Measurements from ENCODE around the gene FBXL3. TPM values are rescaled to one million over a fixed set of nuclear protein-coding genes. Genes with fewer than 3 reads are reported as not detected.

Gene FBXL3
- total RNA-seq, 1 donor from 2014 or later, result 37.2 TPM

- Histone ChIP-seq H3K4me3 (ENCODE audit: insufficient read depth, low read depth, low read length) (no peak overlapping the region), H3K27me3 (ENCODE audit: insufficient read depth, low read length) (no peaks in the 10 kb centered on the region), H3K9ac (ENCODE audit: low read length) (no peak overlapping the region), H3K27ac (ENCODE audit: low read depth, low read length) (no peak overlapping the region), H2AFZ (ENCODE audit: low read depth, low read length) (no peak overlapping the region), H3K4me1 (ENCODE audit: insufficient read depth, low read length) (no peaks in the 10 kb centered on the region), H4K20me1 (ENCODE audit: insufficient read depth, low read length) (no peaks in the 10 kb centered on the region), H3K4me2 (ENCODE audit: low read length) (no peak overlapping the region), H3K9me3 (ENCODE audit: insufficient read depth, low read depth, low read length) (no peaks in the 10 kb centered on the region), H3K36me3 (ENCODE audit: insufficient read depth, low read length) (peaks cover 25% of the 10 kb centered on the region), H3K79me2 (ENCODE audit: insufficient read depth, low read length) (no peaks in the 10 kb centered on the region)
- no peaks in the 10 kb centered on the region for H3K4me1 Mint-ChIP-seq (ENCODE audit: low read depth, unreplicated experiment)
- no peaks in the 10 kb centered on the region for H3K36me3 Mint-ChIP-seq (ENCODE audit: low read depth, unreplicated experiment)
- H3K9me3 Mint-ChIP-seq (ENCODE audit: unreplicated experiment), result no peaks in the 10 kb centered on the region
- FAIRE-seq (no peak), DNase-seq (ENCODE audit: low read depth) (no peak)
- H3K27ac Mint-ChIP-seq (ENCODE audit: unreplicated experiment), result no peak overlapping the region
- H3K4me3 Mint-ChIP-seq (ENCODE audit: unreplicated experiment), result no peak overlapping the region
- H3K27me3 Mint-ChIP-seq (ENCODE audit: low read depth, unreplicated experiment), result no peaks in the 10 kb centered on the region
- TF ChIP-seq CTCF (IDR thresholded peaks at IDR 0.05; ENCODE audit: insufficient read depth, low read depth, low read length) (no peak), EZH2 (IDR thresholded peaks at IDR 0.05; ENCODE audit: insufficient read depth, low read length) (no peak)
These were observed 38.6 kb upstream of the FBXL3 start for GRCh38 chr13:77065461-77066147.

- TF ChIP-seq EZH2 (IDR thresholded peaks at IDR 0.05; ENCODE audit: insufficient read depth, low read length), result no peak
- TF ChIP-seq CTCF (IDR thresholded peaks at IDR 0.05; ENCODE audit: insufficient read depth, low read depth, low read length), result no peak
- H3K9me3 ChIP-seq (ENCODE audit: insufficient read depth, low read depth, low read length), result no peaks in the 10 kb centered on the region
- FAIRE-seq (no peak), DNase-seq (ENCODE audit: low read depth) (no peak)
- H3K27ac Mint-ChIP-seq (ENCODE audit: unreplicated experiment), result no peak overlapping the region
- no peak overlapping the region for H3K27ac ChIP-seq (ENCODE audit: low read depth, low read length)
- H2AFZ ChIP-seq (ENCODE audit: low read depth, low read length), result no peak overlapping the region
- no peak overlapping the region for H3K4me3 ChIP-seq (ENCODE audit: insufficient read depth, low read depth, low read length)
- H3K4me2 ChIP-seq (ENCODE audit: low read length), result no peak overlapping the region
- no peak overlapping the region for H3K4me3 Mint-ChIP-seq (ENCODE audit: unreplicated experiment)
- H3K9ac ChIP-seq (ENCODE audit: low read length), result no peak overlapping the region
- no peaks in the 10 kb centered on the region for H3K4me1 Mint-ChIP-seq (ENCODE audit: low read depth, unreplicated experiment)
- no peaks in the 10 kb centered on the region for H4K20me1 ChIP-seq (ENCODE audit: insufficient read depth, low read length)
- H3K4me1 ChIP-seq (ENCODE audit: insufficient read depth, low read length), result no peaks in the 10 kb centered on the region
- no peaks in the 10 kb centered on the region for H3K27me3 ChIP-seq (ENCODE audit: insufficient read depth, low read length)
- no peaks in the 10 kb centered on the region for H3K27me3 Mint-ChIP-seq (ENCODE audit: low read depth, unreplicated experiment)
- no peaks in the 10 kb centered on the region for H3K36me3 Mint-ChIP-seq (ENCODE audit: low read depth, unreplicated experiment)
- peaks cover 18% of the 10 kb centered on the region for H3K36me3 ChIP-seq (ENCODE audit: insufficient read depth, low read length)
- no peaks in the 10 kb centered on the region for H3K79me2 ChIP-seq (ENCODE audit: insufficient read depth, low read length)
- no peaks in the 10 kb centered on the region for H3K9me3 Mint-ChIP-seq (ENCODE audit: unreplicated experiment)
These were observed 35.1 kb upstream of the FBXL3 start for GRCh38 chr13:77062097-77062496.

DNA sequence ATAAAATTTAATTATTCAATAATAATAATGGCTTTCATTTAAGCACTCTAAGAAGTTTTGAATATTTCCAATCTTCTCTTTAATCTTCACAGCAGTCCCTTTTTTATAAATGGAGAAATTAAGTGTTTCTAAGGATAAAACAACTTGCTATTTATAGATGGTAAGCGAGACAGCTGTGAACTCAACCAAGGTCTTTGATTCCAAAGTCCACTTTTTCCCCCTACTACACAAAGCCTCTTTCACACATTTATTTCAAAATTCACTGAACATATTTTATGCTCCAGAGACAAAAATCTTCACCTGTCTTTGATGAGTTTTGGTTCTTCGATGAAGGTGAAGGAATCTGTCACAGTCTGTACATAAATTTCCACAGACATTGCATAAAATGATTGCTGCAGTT is 34.4 kb upstream of the FBXL3 start:
- Mint-ChIP-seq H3K4me1 (ENCODE audit: low read depth, unreplicated experiment) (no peaks in the 10 kb centered on the region), H3K36me3 (ENCODE audit: low read depth, unreplicated experiment) (no peaks in the 10 kb centered on the region), H3K9me3 (ENCODE audit: unreplicated experiment) (no peaks in the 10 kb centered on the region), H3K27me3 (ENCODE audit: low read depth, unreplicated experiment) (no peaks in the 10 kb centered on the region), H3K4me3 (ENCODE audit: unreplicated experiment) (no peak overlapping the region), H3K27ac (ENCODE audit: unreplicated experiment) (no peak overlapping the region)
- FAIRE-seq, result no peak
- Histone ChIP-seq H3K4me3 (ENCODE audit: insufficient read depth, low read depth, low read length) (no peak overlapping the region), H3K9me3 (ENCODE audit: insufficient read depth, low read depth, low read length) (no peaks in the 10 kb centered on the region), H3K9ac (ENCODE audit: low read length) (no peak overlapping the region), H3K4me1 (ENCODE audit: insufficient read depth, low read length) (no peaks in the 10 kb centered on the region), H3K79me2 (ENCODE audit: insufficient read depth, low read length) (no peaks in the 10 kb centered on the region), H2AFZ (ENCODE audit: low read depth, low read length) (no peak overlapping the region), H3K27ac (ENCODE audit: low read depth, low read length) (no peak overlapping the region), H3K27me3 (ENCODE audit: insufficient read depth, low read length) (no peaks in the 10 kb centered on the region), H3K36me3 (ENCODE audit: insufficient read depth, low read length) (peaks cover 20% of the 10 kb centered on the region), H3K4me2 (ENCODE audit: low read length) (no peak overlapping the region), H4K20me1 (ENCODE audit: insufficient read depth, low read length) (no peaks in the 10 kb centered on the region)
- TF ChIP-seq CTCF (IDR thresholded peaks at IDR 0.05; ENCODE audit: insufficient read depth, low read depth, low read length) (no peak), EZH2 (IDR thresholded peaks at IDR 0.05; ENCODE audit: insufficient read depth, low read length) (no peak)
- no peak for DNase-seq (ENCODE audit: low read depth)
